Panc1 (cell line): Measurements from ENCODE around the gene GSC2. TPM values are rescaled to one million over a fixed set of nuclear protein-coding genes. Genes with fewer than 3 reads are reported as not detected.

Experiments used
- ATAC-seq: fragments of 200-7000 bp; cut with Tn5 transposase; 2 replicates; pipeline ENCODE4 v1.9.1; 2020; ENCODE audit warnings: mild to moderate bottlenecking, moderate library complexity
- BruUV-seq: library from RNA; stranded (reverse); fragments of 400-500 nt; replicated peaks from 2 replicates; lab custom pipeline; 2021; lab: Mats Ljungman, UMichigan
- CTCF ChIA-PET: fragments of 300-600 bp; sonication (Branson Sonifier 250); formaldehyde crosslinking; loops from one replicate; lab custom pipeline; 2022; ENCODE audit warnings: antibody characterized with exemption; lab: Charles Lee
- POLR2A ChIA-PET: fragments of 300-600 bp; sonication (Branson Sonifier 250); formaldehyde crosslinking; loops from one replicate; lab custom pipeline; 2022; ENCODE audit warnings: antibody characterized with exemption; lab: Charles Lee
- DNase-seq: peaks from one replicate; pipeline ENCODE4 v3.0.0-alpha.2; 2010; ENCODE audit warnings: low read depth, low spot score
- H3K27ac ChIP-seq: 2 replicates; pipeline ENCODE4 v1.5.1; 2011; ENCODE audit warnings: mild to moderate bottlenecking, low read length, inconsistent platforms
- H3K27me3 ChIP-seq: fragments of 200-500 bp; sonication (Bioruptor generic); 2 replicates; pipeline ENCODE4 v1.6.0; 2014; ENCODE audit warnings: low read length, inconsistent platforms; ENCODE audit not compliant: control insufficient read depth, insufficient read depth
- H3K36me3 ChIP-seq: fragments of 200-500 bp; sonication (Bioruptor generic); 2 replicates; pipeline ENCODE4 v1.5.1; 2014; ENCODE audit warnings: inconsistent platforms, mild to moderate bottlenecking, low read length, moderate library complexity; ENCODE audit not compliant: control insufficient read depth, insufficient read depth
- H3K4me1 ChIP-seq: 2 replicates; pipeline ENCODE4 v1.5.1; 2011; ENCODE audit warnings: inconsistent platforms, mild to moderate bottlenecking, low read length, moderate library complexity; ENCODE audit not compliant: control insufficient read depth, insufficient read depth
- H3K4me3 ChIP-seq, 2 experiments: 2 replicates each; pipeline ENCODE4 v1.5.1; 2011 to 2012; ENCODE audit warnings: low read depth in 2 of 2, low read length in 2 of 2, mild to moderate bottlenecking in 2 of 2, inconsistent platforms in 1 of 2, moderate library complexity in 1 of 2
- H3K9me3 ChIP-seq: fragments of 200-500 bp; sonication (Bioruptor generic); 2 replicates; pipeline ENCODE4 v1.5.1; 2014; ENCODE audit warnings: low read depth, mild to moderate bottlenecking, inconsistent platforms, low read length, moderate library complexity; ENCODE audit not compliant: control insufficient read depth, insufficient read depth
- POLR2AphosphoS5 ChIP-seq: IDR thresholded peaks from 2 replicates; pipeline ENCODE4 v1.6.1; 2012; ENCODE audit warnings: mild to moderate bottlenecking, low read depth, low read length, moderate library complexity
- SIN3A ChIP-seq: IDR thresholded peaks from 2 replicates; pipeline ENCODE4 v1.6.1; 2012; ENCODE audit warnings: low read depth, mild to moderate bottlenecking, low read length, moderate library complexity, borderline replicate concordance; ENCODE audit not compliant: insufficient read depth
- TCF7L2 ChIP-seq: IDR thresholded peaks from 2 replicates; pipeline ENCODE4 v1.6.1; 2011; ENCODE audit warnings: mild to moderate bottlenecking, low read depth, low read length, inconsistent platforms
- in situ Hi-C: cut with HindIII; loops from 2 replicates; pipeline ENCODE4 v1.10.0; 2016; ENCODE audit warnings: low sequenced_read_pairs, low pct_unique_long_range_greater_than_20kb
- intact Hi-C: fragments of 100-400 bp; cut with micrococcal nuclease; formaldehyde crosslinking; loops from one replicate; pipeline ENCODE4 v1.10.0; 2022; ENCODE audit not compliant: unreplicated experiment
- total RNA-seq: library from RNA; stranded (reverse); gene quantifications from one replicate; pipeline ENCODE4 v1.2.1, GENCODE V29; 2021; ENCODE audit not compliant: unreplicated experiment
- TF ChIP-seq, protein P1 (sequence below): fragments of 450-650 bp; IDR thresholded peaks from 2 replicates; pipeline ENCODE4 v1.5.1; 2017; ENCODE audit warnings: mild to moderate bottlenecking
- TF ChIP-seq, protein P2 (sequence below), 2 experiments: IDR thresholded peaks; 2 replicates each; pipeline ENCODE4 v1.6.1; 2011 to 2012; ENCODE audit warnings: low read depth in 2 of 2, control low read depth in 1 of 2, low read length in 1 of 2, mild to moderate bottlenecking in 1 of 2, moderate library complexity in 1 of 2; ENCODE audit not compliant: insufficient read depth in 1 of 2

The GSC2 gene
- total RNA-seq, 1 experiment from 2014 or later, result 0.23 TPM

DNA sequence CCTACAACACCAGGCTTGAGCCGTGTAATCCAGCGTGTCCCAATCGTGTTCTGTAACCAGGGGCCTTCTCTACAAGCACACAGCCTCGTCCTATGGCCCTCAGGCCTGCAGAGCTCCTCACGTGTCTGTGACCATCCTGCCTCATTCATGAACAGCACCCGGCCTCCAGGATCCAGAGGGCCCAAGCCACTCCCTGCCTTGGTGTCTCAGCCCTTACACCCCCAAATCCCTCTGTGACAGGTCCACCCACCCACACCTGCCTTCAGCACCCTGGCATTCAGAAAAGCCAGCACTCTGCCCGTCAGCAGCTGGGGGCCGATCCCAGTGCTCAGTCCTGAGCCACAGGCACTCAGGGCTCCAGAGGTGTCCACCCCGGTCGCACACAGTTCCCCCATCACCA, 13.2 kb downstream of the GSC2 start:
- ATAC-seq, result no peak
- intact Hi-C loops, result no loop called here
- Histone ChIP-seq H3K27me3 (no peaks in the 10 kb centered on the region), H3K27ac (no peak overlapping the region), H3K9me3 (no peaks in the 10 kb centered on the region), H3K4me3 (no peak overlapping the region), H3K4me1 (no peaks in the 10 kb centered on the region), H3K36me3 (peaks cover 2% of the 10 kb centered on the region; the same call in 1 of the 2 replicates)
- no TSS peak for BruUV-seq
- ChIA-PET POLR2A (interaction anchor here (0.5 kb wide), 1 partner anchor 132 kb away, joined by 7 read pairs; no protein-coding TSS in a partner anchor), CTCF (interaction anchor here (0.5 kb wide), 1 partner anchor 115 kb away, joined by 3 read pairs; no protein-coding TSS in a partner anchor)
- no peak for DNase-seq
- TF ChIP-seq SIN3A (no peak), TCF7L2 (no peak), POLR2AphosphoS5 (no peak)
- TF ChIP-seq, protein P1, sequence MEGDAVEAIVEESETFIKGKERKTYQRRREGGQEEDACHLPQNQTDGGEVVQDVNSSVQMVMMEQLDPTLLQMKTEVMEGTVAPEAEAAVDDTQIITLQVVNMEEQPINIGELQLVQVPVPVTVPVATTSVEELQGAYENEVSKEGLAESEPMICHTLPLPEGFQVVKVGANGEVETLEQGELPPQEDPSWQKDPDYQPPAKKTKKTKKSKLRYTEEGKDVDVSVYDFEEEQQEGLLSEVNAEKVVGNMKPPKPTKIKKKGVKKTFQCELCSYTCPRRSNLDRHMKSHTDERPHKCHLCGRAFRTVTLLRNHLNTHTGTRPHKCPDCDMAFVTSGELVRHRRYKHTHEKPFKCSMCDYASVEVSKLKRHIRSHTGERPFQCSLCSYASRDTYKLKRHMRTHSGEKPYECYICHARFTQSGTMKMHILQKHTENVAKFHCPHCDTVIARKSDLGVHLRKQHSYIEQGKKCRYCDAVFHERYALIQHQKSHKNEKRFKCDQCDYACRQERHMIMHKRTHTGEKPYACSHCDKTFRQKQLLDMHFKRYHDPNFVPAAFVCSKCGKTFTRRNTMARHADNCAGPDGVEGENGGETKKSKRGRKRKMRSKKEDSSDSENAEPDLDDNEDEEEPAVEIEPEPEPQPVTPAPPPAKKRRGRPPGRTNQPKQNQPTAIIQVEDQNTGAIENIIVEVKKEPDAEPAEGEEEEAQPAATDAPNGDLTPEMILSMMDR, result no peak
- TF ChIP-seq, protein P2, sequence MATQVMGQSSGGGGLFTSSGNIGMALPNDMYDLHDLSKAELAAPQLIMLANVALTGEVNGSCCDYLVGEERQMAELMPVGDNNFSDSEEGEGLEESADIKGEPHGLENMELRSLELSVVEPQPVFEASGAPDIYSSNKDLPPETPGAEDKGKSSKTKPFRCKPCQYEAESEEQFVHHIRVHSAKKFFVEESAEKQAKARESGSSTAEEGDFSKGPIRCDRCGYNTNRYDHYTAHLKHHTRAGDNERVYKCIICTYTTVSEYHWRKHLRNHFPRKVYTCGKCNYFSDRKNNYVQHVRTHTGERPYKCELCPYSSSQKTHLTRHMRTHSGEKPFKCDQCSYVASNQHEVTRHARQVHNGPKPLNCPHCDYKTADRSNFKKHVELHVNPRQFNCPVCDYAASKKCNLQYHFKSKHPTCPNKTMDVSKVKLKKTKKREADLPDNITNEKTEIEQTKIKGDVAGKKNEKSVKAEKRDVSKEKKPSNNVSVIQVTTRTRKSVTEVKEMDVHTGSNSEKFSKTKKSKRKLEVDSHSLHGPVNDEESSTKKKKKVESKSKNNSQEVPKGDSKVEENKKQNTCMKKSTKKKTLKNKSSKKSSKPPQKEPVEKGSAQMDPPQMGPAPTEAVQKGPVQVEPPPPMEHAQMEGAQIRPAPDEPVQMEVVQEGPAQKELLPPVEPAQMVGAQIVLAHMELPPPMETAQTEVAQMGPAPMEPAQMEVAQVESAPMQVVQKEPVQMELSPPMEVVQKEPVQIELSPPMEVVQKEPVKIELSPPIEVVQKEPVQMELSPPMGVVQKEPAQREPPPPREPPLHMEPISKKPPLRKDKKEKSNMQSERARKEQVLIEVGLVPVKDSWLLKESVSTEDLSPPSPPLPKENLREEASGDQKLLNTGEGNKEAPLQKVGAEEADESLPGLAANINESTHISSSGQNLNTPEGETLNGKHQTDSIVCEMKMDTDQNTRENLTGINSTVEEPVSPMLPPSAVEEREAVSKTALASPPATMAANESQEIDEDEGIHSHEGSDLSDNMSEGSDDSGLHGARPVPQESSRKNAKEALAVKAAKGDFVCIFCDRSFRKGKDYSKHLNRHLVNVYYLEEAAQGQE (IDR thresholded peaks at IDR 0.05; ENCODE audit: insufficient read depth in 1 of 2, low read depth in 2 of 2, low read length in 1 of 2), result no peak
- in situ Hi-C loops, result no loop called here

DNA sequence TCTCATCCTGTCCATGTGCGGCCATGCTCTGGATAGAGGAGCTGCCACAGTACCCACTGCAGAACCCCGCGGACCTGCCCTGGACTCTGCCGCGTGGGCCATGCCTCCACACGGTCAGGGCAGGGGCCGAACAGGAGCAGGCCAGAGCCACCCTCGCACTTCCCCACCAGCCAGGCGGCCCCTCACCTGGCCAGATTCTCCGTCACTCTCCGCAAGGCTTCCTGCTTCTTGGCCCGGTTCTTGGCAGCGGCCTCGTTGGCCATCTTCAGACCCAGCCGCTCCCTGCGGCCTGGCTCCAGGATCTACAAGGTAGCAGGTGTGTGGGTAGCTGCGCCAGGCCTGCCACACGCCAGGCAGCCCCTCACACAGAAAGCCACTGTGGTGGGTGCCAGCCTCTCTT, 15.2 kb downstream of the GSC2 start:
- DNase-seq (no peak), ATAC-seq (no peak)
- intact Hi-C loops, result no loop called here
- Histone ChIP-seq H3K27me3 (no peaks in the 10 kb centered on the region), H3K27ac (no peak overlapping the region), H3K4me1 (no peaks in the 10 kb centered on the region), H3K9me3 (no peaks in the 10 kb centered on the region), H3K36me3 (no peaks in the 10 kb centered on the region), H3K4me3 (no peak overlapping the region)
- POLR2A ChIA-PET, result no interaction called here
- CTCF ChIA-PET, result no interaction called here
- no TSS peak for BruUV-seq
- in situ Hi-C loops, result no loop called here
- no peak for TF ChIP-seq SIN3A
- no peak for TF ChIP-seq TCF7L2
- TF ChIP-seq, protein P1, result no peak
- TF ChIP-seq POLR2AphosphoS5, result no peak
- TF ChIP-seq, protein P2 (IDR thresholded peaks at IDR 0.05; ENCODE audit: insufficient read depth in 1 of 2, low read depth in 2 of 2, low read length in 1 of 2), result no peak
